Measurements from ENCODE around the gene SPINT2.
"Not testable (repeated sequence)": the region's sequence is repeated elsewhere in the genome, so short reads cannot be mapped to it uniquely, and the experiment has no call there.

Gene SPINT2

DNA sequence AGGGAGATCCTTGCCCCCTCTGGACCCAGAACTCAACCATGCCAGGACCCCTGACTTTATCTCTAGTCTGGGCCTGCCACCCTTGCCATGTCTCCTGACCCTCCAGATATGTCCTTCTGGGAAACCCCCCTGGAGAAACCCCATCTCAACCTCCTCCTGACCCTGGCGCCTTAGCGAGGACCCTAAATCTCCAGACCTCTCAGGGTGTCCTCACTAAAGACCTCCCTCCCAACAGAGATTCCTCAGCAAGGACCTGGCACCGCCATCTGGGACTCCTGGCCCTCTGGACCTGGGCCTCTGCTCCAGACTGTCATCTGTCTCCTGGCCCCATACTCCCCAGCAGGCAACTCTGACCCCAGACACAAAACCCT is 56.6 kb downstream of the SPINT2 start:
- Mint-ChIP-seq H3K4me1 (peaks cover 59% of the 10 kb centered on the region), H3K9me3 (no peaks in the 10 kb centered on the region), H3K36me3 (peaks cover 15% of the 10 kb centered on the region), H3K4me3 (peak overlapping the region; percentile 84), H3K27me3 (peaks cover 3% of the 10 kb centered on the region), H3K27ac (no peak overlapping the region)
- CTCF ChIA-PET = interaction anchor here (0.8 to 0.9 kb wide), 2 partner anchors 56 to 77 kb away, joined by 3 read pairs; no protein-coding TSS in a partner anchor
- no peak for DNase-seq

DNA sequence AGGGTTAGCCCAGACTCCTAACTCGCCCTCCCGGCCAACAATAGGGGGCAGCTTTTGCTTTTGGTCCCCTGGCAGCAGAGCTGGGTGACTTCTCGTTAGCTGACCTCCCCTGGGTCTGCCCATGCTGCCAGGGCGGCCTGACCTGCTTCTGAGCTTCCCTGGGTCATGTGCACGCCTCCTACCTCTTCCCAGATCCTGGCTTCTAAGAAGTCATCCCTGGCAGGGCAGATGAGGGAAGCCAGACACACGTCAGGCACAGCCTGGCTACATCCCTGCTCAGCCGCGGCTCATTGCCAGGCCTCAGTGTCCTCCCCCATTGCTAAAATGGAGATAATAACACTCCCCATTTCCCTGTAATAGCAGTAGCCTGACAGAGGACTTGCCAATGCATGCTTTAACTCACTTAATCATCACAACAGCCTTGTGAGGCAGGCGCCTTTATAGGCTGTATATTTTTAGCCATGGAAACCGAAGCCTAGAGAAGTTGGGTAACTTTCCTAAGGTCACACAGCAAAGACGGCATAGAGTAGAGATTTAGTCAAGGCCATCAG is 57.3 kb downstream of the SPINT2 start:
- peaks cover 52% of the 10 kb centered on the region for H3K4me1 Mint-ChIP-seq
- no peaks in the 10 kb centered on the region for H3K9me3 Mint-ChIP-seq
- CTCF ChIA-PET = interaction anchor here (0.9 to 1.2 kb wide), 2 partner anchors 78 kb away, joined by 3 to 4 read pairs; no protein-coding TSS in a partner anchor
- peaks cover 3% of the 10 kb centered on the region for H3K27me3 Mint-ChIP-seq
- no peak overlapping the region for H3K27ac Mint-ChIP-seq
- DNase-seq = no peak
- H3K4me3 Mint-ChIP-seq = peak overlapping the region; percentile 84
- peaks cover 15% of the 10 kb centered on the region for H3K36me3 Mint-ChIP-seq

DNA sequence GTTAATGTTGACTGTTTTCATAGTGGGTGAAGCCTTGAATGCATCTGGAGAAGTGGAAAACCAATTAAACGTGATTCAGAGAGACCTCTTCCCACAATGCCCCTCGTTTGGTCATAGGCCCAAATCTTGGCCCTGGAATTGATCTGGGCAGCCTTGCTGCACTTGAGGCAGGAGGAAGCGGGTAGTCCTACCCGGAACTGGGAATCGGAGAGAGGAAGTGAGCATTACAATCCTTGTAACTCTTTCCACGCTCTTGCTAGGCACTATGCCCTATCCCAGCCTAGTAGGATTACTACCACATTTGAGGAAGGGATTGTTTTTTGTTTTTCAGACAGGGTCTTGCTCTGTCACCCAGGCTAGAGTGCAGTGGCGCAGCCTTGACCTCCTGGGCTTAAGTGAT is 58.9 kb downstream of the SPINT2 start:
- CTCF ChIA-PET = no interaction called here
- H3K36me3 Mint-ChIP-seq = peaks cover 22% of the 10 kb centered on the region
- H3K27ac Mint-ChIP-seq = no peak overlapping the region
- H3K27me3 Mint-ChIP-seq = peaks cover 3% of the 10 kb centered on the region
- no peaks in the 10 kb centered on the region for H3K9me3 Mint-ChIP-seq
- peaks cover 38% of the 10 kb centered on the region for H3K4me1 Mint-ChIP-seq
- H3K4me3 Mint-ChIP-seq = no peak overlapping the region
- DNase-seq = no peak

DNA sequence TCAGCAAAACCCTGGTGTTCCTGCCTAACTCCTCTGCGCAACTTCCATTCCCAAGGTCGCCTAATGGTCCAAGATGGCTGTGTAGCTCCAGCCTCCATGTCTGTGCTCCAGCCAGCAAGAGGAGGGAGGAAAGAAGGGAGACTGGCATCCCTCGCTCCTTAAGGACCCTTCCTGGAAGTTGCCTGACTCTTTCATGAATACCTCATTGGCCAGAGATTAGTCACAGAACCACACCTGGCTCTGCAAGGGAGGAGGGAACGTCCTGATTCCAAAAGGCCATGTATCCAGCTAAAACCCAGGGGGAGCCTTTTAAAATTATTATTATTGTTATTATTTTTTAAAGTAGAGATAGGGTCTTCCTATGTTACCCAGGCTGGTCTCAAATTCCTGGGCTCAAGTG is 60.1 kb downstream of the SPINT2 start:
- peaks cover 24% of the 10 kb centered on the region for H3K36me3 Mint-ChIP-seq
- H3K9me3 Mint-ChIP-seq = no peaks in the 10 kb centered on the region
- no peak overlapping the region for H3K4me3 Mint-ChIP-seq
- H3K4me1 Mint-ChIP-seq = peaks cover 26% of the 10 kb centered on the region
- DNase-seq = no peak
- H3K27ac Mint-ChIP-seq = no peak overlapping the region
- CTCF ChIA-PET = no interaction called here
- H3K27me3 Mint-ChIP-seq = no peaks in the 10 kb centered on the region

DNA sequence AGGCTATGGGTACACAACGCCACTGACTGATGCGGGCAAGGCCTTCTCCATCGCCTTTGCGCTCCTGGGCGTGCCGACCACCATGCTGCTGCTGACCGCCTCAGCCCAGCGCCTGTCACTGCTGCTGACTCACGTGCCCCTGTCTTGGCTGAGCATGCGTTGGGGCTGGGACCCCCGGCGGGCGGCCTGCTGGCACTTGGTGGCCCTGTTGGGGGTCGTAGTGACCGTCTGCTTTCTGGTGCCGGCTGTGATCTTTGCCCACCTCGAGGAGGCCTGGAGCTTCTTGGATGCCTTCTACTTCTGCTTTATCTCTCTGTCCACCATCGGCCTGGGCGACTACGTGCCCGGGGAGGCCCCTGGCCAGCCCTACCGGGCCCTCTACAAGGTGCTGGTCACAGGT is 62.2 kb downstream of the SPINT2 start:
- Mint-ChIP-seq H3K36me3 (peaks cover 32% of the 10 kb centered on the region), H3K27ac (no peak overlapping the region), H3K27me3 (no peaks in the 10 kb centered on the region)

DNA sequence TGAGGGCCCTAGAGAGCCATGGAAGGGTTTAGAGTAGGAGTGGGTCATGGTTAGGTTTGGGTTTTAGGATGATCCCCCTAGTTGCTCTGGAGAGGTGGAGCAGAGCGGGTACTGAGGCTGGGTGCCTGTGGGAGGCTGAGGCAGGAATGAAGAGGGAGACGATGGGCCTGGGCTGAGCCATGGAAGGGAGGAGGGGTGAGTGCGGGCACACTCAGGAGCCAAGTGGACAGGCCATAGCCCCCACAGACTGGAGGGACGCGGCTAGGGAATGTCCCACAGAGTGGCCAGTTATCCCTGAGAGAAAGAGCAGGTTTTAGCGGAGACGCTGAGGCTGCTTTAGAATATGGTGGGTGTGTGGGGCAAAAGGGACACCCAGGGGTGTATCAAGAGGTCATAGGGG is 65.3 kb downstream of the SPINT2 start:
- peaks cover 24% of the 10 kb centered on the region for H3K36me3 Mint-ChIP-seq
- no peaks in the 10 kb centered on the region for H3K9me3 Mint-ChIP-seq
- no peak overlapping the region for H3K4me3 Mint-ChIP-seq
- DNase-seq = no peak
- no peaks in the 10 kb centered on the region for H3K4me1 Mint-ChIP-seq
- CTCF ChIA-PET = interaction anchor here (1.2 kb wide), 1 partner anchor 10 kb away, joined by 4 read pairs; the partner anchor contains the start of gene KCNK6
- no peaks in the 10 kb centered on the region for H3K27me3 Mint-ChIP-seq
- no peak overlapping the region for H3K27ac Mint-ChIP-seq

More for the DNA sequence above, 62.2 kb downstream of the SPINT2 start:
- Mint-ChIP-seq H3K9me3 (no peaks in the 10 kb centered on the region), H3K4me1 (peaks cover 12% of the 10 kb centered on the region), H3K4me3 (no peak overlapping the region)
- no peak for DNase-seq
- CTCF ChIA-PET = no interaction called here

DNA sequence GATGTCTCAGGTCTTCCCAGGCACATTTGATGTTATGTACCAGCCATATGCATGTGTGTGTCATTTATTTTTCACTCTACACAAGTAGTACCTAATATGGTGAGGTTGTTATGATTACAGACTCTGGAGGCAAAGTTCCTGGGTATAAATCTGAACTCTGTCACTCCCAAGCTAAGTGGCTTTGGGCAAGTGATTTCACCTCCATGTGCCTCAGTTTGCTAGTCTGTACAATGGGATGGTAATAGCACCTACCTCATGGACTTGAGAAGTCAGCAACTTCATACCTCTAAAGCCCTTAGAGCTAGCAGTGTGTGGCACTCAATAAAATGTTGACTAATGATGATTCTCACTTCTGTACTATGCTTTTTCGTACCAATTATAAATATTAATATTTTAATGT is 67.4 kb downstream of the SPINT2 start:
- no peaks in the 10 kb centered on the region for H3K9me3 Mint-ChIP-seq
- CTCF ChIA-PET = interaction anchor here (1.1 to 2.3 kb wide), 2 partner anchors 87 to 432 kb away, joined by 3 to 13 read pairs; no protein-coding TSS in a partner anchor
- no peak overlapping the region for H3K4me3 Mint-ChIP-seq
- no peak for DNase-seq
- H3K4me1 Mint-ChIP-seq = peaks cover under 1% of the 10 kb centered on the region
- H3K27ac Mint-ChIP-seq = no peak overlapping the region
- H3K27me3 Mint-ChIP-seq = no peaks in the 10 kb centered on the region
- peaks cover 17% of the 10 kb centered on the region for H3K36me3 Mint-ChIP-seq

DNA sequence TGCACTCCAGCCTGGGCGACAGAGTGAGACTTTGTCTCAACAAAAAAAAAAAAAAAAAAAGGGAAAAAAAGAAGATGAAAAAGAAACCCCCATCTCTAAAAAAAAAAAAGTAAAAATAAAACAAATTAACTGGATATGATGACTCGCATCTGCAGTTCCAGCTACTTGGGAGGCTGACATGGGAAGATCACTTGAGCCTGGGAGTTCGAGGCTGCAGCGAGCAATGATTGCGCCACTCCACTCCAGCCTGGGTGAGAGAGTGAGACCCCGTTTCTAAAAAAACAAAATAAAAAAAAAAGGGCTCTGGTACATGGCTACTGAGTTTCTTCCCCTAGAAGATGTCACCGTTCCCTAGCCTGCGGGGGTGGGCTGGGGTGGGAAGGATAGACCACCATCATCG is 68.9 kb downstream of the SPINT2 start:
- Mint-ChIP-seq H3K27ac (no peak overlapping the region), H3K9me3 (no peaks in the 10 kb centered on the region), H3K4me3 (no peak overlapping the region), H3K36me3 (peaks cover 10% of the 10 kb centered on the region), H3K4me1 (peaks cover 8% of the 10 kb centered on the region), H3K27me3 (no peaks in the 10 kb centered on the region)
- DNase-seq = no peak
- CTCF ChIA-PET = interaction anchor here (1.2 kb wide), 1 partner anchor 89 kb away, joined by 4 read pairs; no protein-coding TSS in a partner anchor

DNA sequence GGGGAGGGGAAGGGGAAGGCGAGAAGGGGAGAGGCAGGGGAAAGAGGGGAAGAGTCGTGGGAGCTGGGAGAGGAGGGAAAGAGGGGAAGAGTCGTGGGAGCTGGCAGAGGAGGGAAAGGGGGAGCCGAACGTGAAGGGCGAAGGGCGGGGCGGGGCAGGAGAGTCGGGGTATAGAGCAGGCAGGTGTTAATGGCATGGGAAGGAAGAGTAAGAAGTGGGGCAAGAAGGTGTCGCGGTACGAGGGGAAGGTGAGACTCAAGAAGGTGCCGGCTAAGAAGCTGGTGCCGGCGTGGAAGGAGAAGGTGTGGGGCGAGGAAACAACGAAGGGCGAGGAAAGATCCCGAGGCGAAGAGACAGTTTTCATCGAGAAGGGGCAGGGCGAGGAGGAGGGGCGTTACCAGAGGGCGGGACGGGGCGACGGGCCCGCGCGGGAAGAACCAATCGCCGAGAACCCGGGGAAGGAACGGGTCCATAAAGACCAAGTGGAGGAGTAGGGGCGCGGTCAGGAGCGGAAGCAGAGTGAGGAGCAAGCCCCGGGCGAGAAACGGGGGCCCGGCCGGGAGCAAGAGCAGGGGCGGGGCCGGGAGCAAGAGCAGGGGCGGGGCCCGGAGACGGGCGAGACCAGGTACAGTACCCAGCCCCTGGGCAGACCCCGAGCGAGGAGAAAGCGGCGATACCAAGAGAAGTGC is 71.7 kb downstream of the SPINT2 start:
- CTCF ChIA-PET = interaction anchor here (0.7 to 2.6 kb wide), 13 partner anchors 18 to 433 kb away, joined by 3 to 16 read pairs (median 5); partner anchors contain the start of genes C19orf33, GGN, PSMD8 and SIPA1L3
- peak; percentile 98 for DNase-seq
- H3K4me1 Mint-ChIP-seq = peaks cover 11% of the 10 kb centered on the region
- peaks cover under 1% of the 10 kb centered on the region for H3K36me3 Mint-ChIP-seq
- H3K4me3 Mint-ChIP-seq = peak overlapping the region; percentile 87
- H3K27ac Mint-ChIP-seq = peak overlapping the region; percentile 99
- H3K9me3 Mint-ChIP-seq = no peaks in the 10 kb centered on the region
- no peaks in the 10 kb centered on the region for H3K27me3 Mint-ChIP-seq

DNA sequence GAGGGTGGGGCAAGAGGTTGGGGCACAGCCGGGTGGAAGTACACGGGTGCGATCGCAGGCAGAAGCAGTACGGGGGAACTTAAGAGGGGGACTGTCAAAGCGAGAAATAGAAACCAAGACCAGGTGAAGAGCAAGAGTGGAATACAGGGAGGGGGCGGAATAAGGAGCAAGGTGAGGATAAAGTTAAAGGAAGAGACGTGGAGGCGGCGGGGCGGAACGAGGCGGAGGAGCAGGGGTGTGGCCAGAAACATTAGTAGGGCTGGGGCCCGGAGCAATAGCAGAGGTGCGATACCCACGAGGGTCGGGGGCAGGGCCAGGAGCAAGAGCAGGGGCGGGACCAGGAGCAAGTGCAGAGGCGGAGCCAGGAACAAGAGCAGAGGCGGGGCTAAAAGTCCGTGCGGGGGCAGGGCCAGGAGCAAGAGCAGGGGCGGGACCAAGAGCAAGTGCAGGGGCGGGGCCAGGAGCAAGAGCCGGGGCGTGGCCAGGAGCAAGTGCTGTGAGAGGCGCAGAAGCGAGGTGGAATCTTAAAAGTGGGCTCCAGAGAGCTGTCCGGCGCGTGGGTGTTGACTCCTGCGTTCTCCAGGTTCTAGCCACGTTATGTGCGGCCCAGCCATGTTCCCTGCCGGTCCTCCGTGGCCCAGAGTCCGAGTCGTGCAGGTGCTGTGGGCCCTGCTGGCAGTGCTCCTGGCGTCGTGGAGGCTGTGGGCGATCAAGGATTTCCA is 72.4 kb downstream of the SPINT2 start:
- no peaks in the 10 kb centered on the region for H3K27me3 Mint-ChIP-seq
- no peaks in the 10 kb centered on the region for H3K9me3 Mint-ChIP-seq
- CTCF ChIA-PET = interaction anchor here (0.9 to 1.8 kb wide), 5 partner anchors 38 to 195 kb away, joined by 3 to 16 read pairs (median 8); partner anchors contain the start of genes GGN and PSMD8
- peak overlapping the region; percentile 99 for H3K27ac Mint-ChIP-seq
- peak; percentile 97 for DNase-seq
- H3K4me1 Mint-ChIP-seq = peaks cover 11% of the 10 kb centered on the region
- H3K36me3 Mint-ChIP-seq = no peaks in the 10 kb centered on the region
- peak overlapping the region; percentile 87 for H3K4me3 Mint-ChIP-seq

DNA sequence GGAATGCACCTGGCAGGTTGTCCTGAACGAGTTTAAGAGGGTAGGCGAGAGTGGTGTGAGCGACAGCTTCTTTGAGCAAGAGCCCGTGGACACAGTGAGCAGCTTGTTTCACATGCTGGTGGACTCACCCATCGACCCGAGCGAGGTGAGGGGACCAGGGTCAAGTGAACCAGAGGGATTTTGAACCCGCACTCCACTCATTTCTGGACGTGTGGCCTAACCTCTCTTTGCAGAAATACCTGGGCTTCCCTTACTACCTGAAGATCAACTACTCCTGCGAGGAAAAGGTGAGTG is 72.9 kb downstream of the SPINT2 start:
- Mint-ChIP-seq H3K4me1 (peaks cover 11% of the 10 kb centered on the region), H3K36me3 (no peaks in the 10 kb centered on the region), H3K27me3 (no peaks in the 10 kb centered on the region), H3K27ac (peak overlapping the region; percentile 99), H3K4me3 (peak overlapping the region; percentile 87), H3K9me3 (no peaks in the 10 kb centered on the region)
- CTCF ChIA-PET = no interaction called here
- no peak for DNase-seq

DNA sequence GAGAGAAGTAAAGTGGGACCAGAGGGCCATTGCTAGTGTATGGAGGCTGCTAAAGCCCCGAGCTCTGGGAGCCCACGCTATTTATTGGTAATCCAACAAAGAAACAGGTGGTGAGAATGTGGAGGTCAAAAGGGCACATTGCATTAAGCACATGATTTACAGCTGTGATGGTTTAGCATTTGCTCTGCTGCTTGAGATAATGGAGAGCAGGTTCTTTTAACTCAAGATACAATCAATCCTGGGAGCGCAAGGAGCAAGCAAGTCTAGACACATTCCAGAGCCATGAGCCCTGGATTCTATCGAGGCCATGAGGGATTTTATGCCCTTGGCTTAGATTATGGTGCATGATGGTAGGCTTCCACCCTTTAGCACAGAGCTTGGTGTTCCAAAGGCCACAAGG is 74.6 kb downstream of the SPINT2 start:
- CTCF ChIA-PET = interaction anchor here (0.6 kb wide), 1 partner anchor 593 kb away, joined by 3 read pairs; no protein-coding TSS in a partner anchor
- not testable (repeated sequence) for DNase-seq, H3K27me3 Mint-ChIP-seq, H3K9me3 Mint-ChIP-seq, H3K36me3 Mint-ChIP-seq, H3K4me3 Mint-ChIP-seq, H3K27ac Mint-ChIP-seq
- peaks cover 11% of the 10 kb centered on the region for H3K4me1 Mint-ChIP-seq

DNA sequence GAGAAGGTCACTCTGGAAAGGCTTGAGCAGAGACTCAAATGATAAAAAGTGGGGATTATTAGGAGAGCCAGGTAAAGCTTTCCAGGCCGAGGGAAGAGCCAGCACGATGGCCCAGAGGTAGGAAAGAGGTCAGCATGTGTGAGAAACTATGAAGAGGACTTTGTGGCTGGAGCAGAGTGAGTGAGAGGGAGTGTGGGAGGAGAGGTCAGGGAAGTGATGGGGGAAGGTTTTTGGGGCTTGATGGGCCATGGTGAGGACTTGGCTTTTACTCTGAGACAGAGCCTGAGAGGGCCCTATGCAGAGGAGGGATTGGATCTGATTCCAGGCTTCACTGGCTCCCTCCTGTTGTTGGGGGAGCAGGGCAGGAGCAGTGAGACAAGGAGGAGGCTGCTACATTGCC is 76.6 kb downstream of the SPINT2 start:
- Mint-ChIP-seq H3K27me3 (no peaks in the 10 kb centered on the region), H3K4me1 (peaks cover 11% of the 10 kb centered on the region), H3K36me3 (peaks cover 2% of the 10 kb centered on the region), H3K27ac (no peak overlapping the region), H3K9me3 (no peaks in the 10 kb centered on the region), H3K4me3 (no peak overlapping the region)
- no peak for DNase-seq
- CTCF ChIA-PET = no interaction called here
